OCI-LY1 (cell line): ENCODE measurements around the gene LYSMD1.
"Not testable (repeated sequence)": the region's sequence is repeated elsewhere in the genome, so short reads cannot be mapped to it uniquely, and the experiment has no call there.

ENCODE experiments used
- H2AFZ ChIP-seq: fragments of 200-600 bp; sonication (generic), shearing (Covaris generic); 2 replicates; pipeline ENCODE4 v1.6.0; 2014; ENCODE audit warnings: antibody characterized with exemption, mild to moderate bottlenecking, low read length
- H3F3A ChIP-seq: fragments of 200-600 bp; sonication (generic), shearing (Covaris generic); 2 replicates; pipeline ENCODE4 v1.6.0; 2014; ENCODE audit warnings: mild to moderate bottlenecking, antibody characterized with exemption, low read length, moderate library complexity; ENCODE audit not compliant: insufficient read depth
- H3K27ac ChIP-seq: fragments of 200-600 bp; sonication (generic); 2 replicates; pipeline ENCODE4 v1.5.1; 2014; ENCODE audit warnings: low read length, mixed run types, mild to moderate bottlenecking, low read depth; ENCODE audit not compliant: poor library complexity, severe bottlenecking
- H3K27me3 ChIP-seq: fragments of 200-600 bp; sonication (generic); 2 replicates; pipeline ENCODE4 v1.6.0; 2014; ENCODE audit warnings: antibody characterized with exemption, mild to moderate bottlenecking, low read length, moderate library complexity; ENCODE audit not compliant: insufficient read depth
- H3K36me3 ChIP-seq: fragments of 200-600 bp; sonication (generic); 2 replicates; pipeline ENCODE4 v1.6.1; 2014; ENCODE audit warnings: mild to moderate bottlenecking, antibody characterized with exemption, low read length, moderate library complexity, mixed read lengths; ENCODE audit not compliant: insufficient read depth
- H3K4me1 ChIP-seq: fragments of 200-600 bp; sonication (generic); 2 replicates; pipeline ENCODE4 v1.5.1; 2014; ENCODE audit warnings: mild to moderate bottlenecking, low read length, moderate library complexity; ENCODE audit not compliant: insufficient read depth, severe bottlenecking
- H3K4me2 ChIP-seq: fragments of 200-600 bp; sonication (generic), shearing (Covaris generic); 2 replicates; pipeline ENCODE4 v1.6.1; 2014; ENCODE audit warnings: low read length
- H3K4me3 ChIP-seq: fragments of 200-600 bp; sonication (generic); 2 replicates; pipeline ENCODE4 v1.5.1; 2014; ENCODE audit warnings: low read length, low read depth, mild to moderate bottlenecking, mixed read lengths; ENCODE audit not compliant: poor library complexity, severe bottlenecking
- H3K79me2 ChIP-seq: fragments of 200-600 bp; shearing (Covaris generic); 2 replicates; pipeline ENCODE4 v1.6.1; 2016; ENCODE audit warnings: mixed run types, low read length, mixed read lengths; ENCODE audit not compliant: insufficient read depth
- H3K9ac ChIP-seq: fragments of 200-600 bp; sonication (generic), shearing (Covaris generic); 2 replicates; pipeline ENCODE4 v1.6.1; 2014; ENCODE audit warnings: mild to moderate bottlenecking, low read length, mixed read lengths
- H3K9me2 ChIP-seq: fragments of 200-600 bp; sonication (generic), shearing (Covaris generic); 2 replicates; pipeline ENCODE4 v1.6.1; 2014; ENCODE audit warnings: low read depth, mild to moderate bottlenecking, low read length, mixed read lengths
- H3K9me3 ChIP-seq: fragments of 200-600 bp; shearing (Covaris generic); 2 replicates; pipeline ENCODE4 v1.6.1; 2014; ENCODE audit warnings: low read length, mixed read lengths
- H4K20me1 ChIP-seq: fragments of 200-600 bp; sonication (generic), shearing (Covaris generic); 2 replicates; pipeline ENCODE4 v1.6.0; 2016; ENCODE audit warnings: mild to moderate bottlenecking, low read length; ENCODE audit not compliant: insufficient read depth
- CTCF ChIP-seq: fragments of 200-600 bp; sonication (generic), shearing (Covaris generic); IDR thresholded peaks from 2 replicates; pipeline ENCODE4 v1.5.1; 2017; ENCODE audit warnings: mild to moderate bottlenecking, antibody characterized with exemption, low read length, moderate library complexity, mixed read lengths
- EZH2 ChIP-seq: fragments of 200-600 bp; sonication (generic), shearing (Covaris generic); IDR thresholded peaks from 2 replicates; pipeline ENCODE4 v1.8.0; 2017; ENCODE audit warnings: borderline replicate concordance, mixed run types, mild to moderate bottlenecking, antibody characterized with exemption, low read length, moderate library complexity, mixed read lengths

Gene LYSMD1

GRCh38 chr1:151198254-151199127 is 32.8 kb upstream of the LYSMD1 start, which contains the start of gene PIP5K1A:
Gene PIP5K1A, plus strand, starts transcription at chr1:151198552. Its CDS starts 445 bp downstream, at chr1:151198997.
- Histone ChIP-seq H3K9me2 (no peaks in the 10 kb centered on the region), H3K27me3 (no peaks in the 10 kb centered on the region), H3K4me2 (peak within 1 kb of the TSS; percentile 75), H3K9ac (peak within 1 kb of the TSS; percentile 100), H3K79me2 (peaks cover 46% of the 10 kb centered on the region), H3K4me1 (peaks cover 41% of the 10 kb centered on the region), H2AFZ (peak within 1 kb of the TSS; percentile 92; the same call in 1 of the 2 replicates), H4K20me1 (no peaks in the 10 kb centered on the region), H3K36me3 (peaks cover 18% of the 10 kb centered on the region), H3K9me3 (no peaks in the 10 kb centered on the region), H3F3A (peaks cover 8% of the 10 kb centered on the region; the same call in 1 of the 2 replicates), H3K27ac (peak within 1 kb of the TSS; percentile 83), H3K4me3 (peak within 1 kb of the TSS; percentile 100)
- TF ChIP-seq CTCF (no peak), EZH2 (no peak)

GRCh38 chr1:151197863-151198253 is 32.2 kb upstream of the LYSMD1 start:
- H3K4me1 ChIP-seq: peaks cover 41% of the 10 kb centered on the region
- H3K36me3 ChIP-seq: peaks cover 11% of the 10 kb centered on the region; the same call in 1 of the 2 replicates
- H3K79me2 ChIP-seq: peaks cover 42% of the 10 kb centered on the region
- H3K9me3 ChIP-seq: no peaks in the 10 kb centered on the region
- no peak for TF ChIP-seq CTCF
- TF ChIP-seq EZH2: no peak
- no peaks in the 10 kb centered on the region for H4K20me1 ChIP-seq
- H3K27me3 ChIP-seq: no peaks in the 10 kb centered on the region
- peak overlapping the region; percentile 92; the same call in 1 of the 2 replicates for H2AFZ ChIP-seq
- peak overlapping the region; percentile 100 for H3K9ac ChIP-seq
- no peaks in the 10 kb centered on the region for H3K9me2 ChIP-seq
- H3K4me2 ChIP-seq: peak overlapping the region; percentile 75
- peaks cover 8% of the 10 kb centered on the region; the same call in 1 of the 2 replicates for H3F3A ChIP-seq
- H3K4me3 ChIP-seq: peak overlapping the region; percentile 100
- H3K27ac ChIP-seq: peak overlapping the region; percentile 61

GRCh38 chr1:151196292-151196800 is 30.6 kb upstream of the LYSMD1 start:
- Histone ChIP-seq H3K9me2 (no peaks in the 10 kb centered on the region), H3K36me3 (no peaks in the 10 kb centered on the region), H3K27me3 (no peaks in the 10 kb centered on the region; the same call in 1 of the 2 replicates), H3K9me3 (no peaks in the 10 kb centered on the region), H3K27ac (peak overlapping the region; percentile 39), H3K4me2 (peak overlapping the region; percentile 86), H2AFZ (peak overlapping the region; percentile 95), H3K79me2 (peaks cover 28% of the 10 kb centered on the region), H3K4me1 (peaks cover 38% of the 10 kb centered on the region), H3K9ac (peak overlapping the region; percentile 55), H4K20me1 (no peaks in the 10 kb centered on the region), H3F3A (peaks cover 8% of the 10 kb centered on the region; the same call in 1 of the 2 replicates), H3K4me3 (peak overlapping the region; percentile 55)
- peak; percentile 63; the same call in 1 of the 2 replicates for TF ChIP-seq CTCF
- TF ChIP-seq EZH2: no peak

GRCh38 chr1:151194894-151195594 is 29.3 kb upstream of the LYSMD1 start:
- peaks cover 15% of the 10 kb centered on the region for H3K79me2 ChIP-seq
- H4K20me1 ChIP-seq, H3K9me2 ChIP-seq, H3K4me3 ChIP-seq, H3K9ac ChIP-seq, H2AFZ ChIP-seq, H3K27ac ChIP-seq, H3K9me3 ChIP-seq, H3K27me3 ChIP-seq, H3F3A ChIP-seq, H3K36me3 ChIP-seq: not testable (repeated sequence)
- peaks cover 31% of the 10 kb centered on the region for H3K4me1 ChIP-seq
- H3K4me2 ChIP-seq: peak overlapping the region; percentile 36; the same call in 1 of the 2 replicates
